CD4-positive, alpha-beta T cell treated with Interleukin-12 subunit alpha and Interleukin-12 subunit beta, for 1 hour (primary cell): Measurements from ENCODE around the gene PCDH12.

Source experiments
- DNase-seq: peaks from one replicate; pipeline ENCODE4 v3.0.0-alpha.2; 2020

PCDH12 gene

GRCh38 chr5:141966275-141966962 lies 8.4 kb upstream of the PCDH12 start:
- DNase-seq, result no peak

GRCh38 chr5:141965071-141965470 lies 7.1 kb upstream of the PCDH12 start:
- no peak for DNase-seq

- no peak for DNase-seq
Observed at GRCh38 chr5:141963701-141964100, 5.7 kb upstream of the PCDH12 start.

GRCh38 chr5:141961466-141961865 lies 3.5 kb upstream of the PCDH12 start:
- DNase-seq, result no peak

GRCh38 chr5:141960449-141961323 lies 2.7 kb upstream of the PCDH12 start:
- DNase-seq, result peak; percentile 91

- peak; percentile 25 for DNase-seq
Observed at GRCh38 chr5:141960018-141960417, 2.0 kb upstream of the PCDH12 start.

GRCh38 chr5:141958546-141959172 lies 657 bp upstream of the PCDH12 start:
- no peak for DNase-seq

GRCh38 chr5:141957367-141957996 lies 520 bp downstream of the PCDH12 start:
- no peak for DNase-seq

- DNase-seq, result no peak
Observed at GRCh38 chr5:141954194-141954593, 3.8 kb downstream of the PCDH12 start.

GRCh38 chr5:141952020-141952419 lies 6.0 kb downstream of the PCDH12 start:
- no peak for DNase-seq

GRCh38 chr5:141951332-141951781 lies 6.6 kb downstream of the PCDH12 start:
- DNase-seq, result peak; percentile 22

- DNase-seq, result no peak
Observed at GRCh38 chr5:141950207-141951005, 7.6 kb downstream of the PCDH12 start.

- DNase-seq, result no peak
Observed at GRCh38 chr5:141949511-141949910, 8.5 kb downstream of the PCDH12 start.

GRCh38 chr5:141948812-141949211 lies 9.2 kb downstream of the PCDH12 start:
- no peak for DNase-seq

GRCh38 chr5:141947316-141947715 lies 10.7 kb downstream of the PCDH12 start:
- no peak for DNase-seq

GRCh38 chr5:141945511-141946051 lies 12.4 kb downstream of the PCDH12 start:
- DNase-seq, result no peak

- DNase-seq, result no peak
Observed at GRCh38 chr5:141944076-141944475, 13.9 kb downstream of the PCDH12 start.

GRCh38 chr5:141942185-141942857 lies 15.7 kb downstream of the PCDH12 start:
- no peak for DNase-seq

- DNase-seq, result no peak
Observed at GRCh38 chr5:141941779-141942178, 16.2 kb downstream of the PCDH12 start.

GRCh38 chr5:141941307-141941706 lies 16.7 kb downstream of the PCDH12 start:
- no peak for DNase-seq

GRCh38 chr5:141940695-141941271 lies 17.2 kb downstream of the PCDH12 start:
- DNase-seq, result no peak
